ENCODE results near the gene EFS.

DNA sequence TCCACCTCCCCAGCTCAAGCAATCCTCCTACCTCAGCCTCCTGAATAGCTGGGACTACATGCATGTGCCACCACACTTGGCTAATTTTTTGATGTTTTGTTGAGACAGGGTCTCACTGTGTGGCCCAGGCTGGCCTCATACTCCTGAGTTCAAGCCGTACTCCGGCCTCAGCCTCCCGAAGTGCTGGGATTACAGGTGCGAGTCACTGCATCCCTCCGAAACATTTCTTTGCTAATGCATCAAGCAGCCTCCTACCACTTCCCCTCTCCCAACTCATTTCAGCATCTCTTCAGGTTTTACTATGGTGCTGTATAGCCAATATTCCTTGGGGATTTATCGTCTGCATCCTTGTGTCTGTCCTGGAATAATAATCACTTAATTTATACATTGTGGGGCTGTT is 10.0 kb downstream of the EFS start:
- TF ChIP-seq, protein P1, sequence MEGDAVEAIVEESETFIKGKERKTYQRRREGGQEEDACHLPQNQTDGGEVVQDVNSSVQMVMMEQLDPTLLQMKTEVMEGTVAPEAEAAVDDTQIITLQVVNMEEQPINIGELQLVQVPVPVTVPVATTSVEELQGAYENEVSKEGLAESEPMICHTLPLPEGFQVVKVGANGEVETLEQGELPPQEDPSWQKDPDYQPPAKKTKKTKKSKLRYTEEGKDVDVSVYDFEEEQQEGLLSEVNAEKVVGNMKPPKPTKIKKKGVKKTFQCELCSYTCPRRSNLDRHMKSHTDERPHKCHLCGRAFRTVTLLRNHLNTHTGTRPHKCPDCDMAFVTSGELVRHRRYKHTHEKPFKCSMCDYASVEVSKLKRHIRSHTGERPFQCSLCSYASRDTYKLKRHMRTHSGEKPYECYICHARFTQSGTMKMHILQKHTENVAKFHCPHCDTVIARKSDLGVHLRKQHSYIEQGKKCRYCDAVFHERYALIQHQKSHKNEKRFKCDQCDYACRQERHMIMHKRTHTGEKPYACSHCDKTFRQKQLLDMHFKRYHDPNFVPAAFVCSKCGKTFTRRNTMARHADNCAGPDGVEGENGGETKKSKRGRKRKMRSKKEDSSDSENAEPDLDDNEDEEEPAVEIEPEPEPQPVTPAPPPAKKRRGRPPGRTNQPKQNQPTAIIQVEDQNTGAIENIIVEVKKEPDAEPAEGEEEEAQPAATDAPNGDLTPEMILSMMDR (IDR thresholded peaks at IDR 0.05), result no peak
- TF ChIP-seq POLR2A (IDR thresholded peaks at IDR 0.05; ENCODE audit: low read depth), result no peak
